SU-DHL-6 (cell line): Measurements from ENCODE around the gene IRF8.

Experiments used
- H2AFZ ChIP-seq: fragments of 200-600 bp; sonication (generic); 2 replicates; pipeline ENCODE4 v1.6.1; 2014; ENCODE audit warnings: low read depth, mild to moderate bottlenecking, moderate library complexity, mixed read lengths, antibody characterized with exemption, low read length; ENCODE audit not compliant: severe bottlenecking
- H3F3A ChIP-seq: fragments of 200-600 bp; shearing (Covaris generic); 2 replicates; pipeline ENCODE4 v1.6.0; 2016; ENCODE audit warnings: antibody characterized with exemption, mild to moderate bottlenecking; ENCODE audit not compliant: insufficient read depth
- H3K27ac ChIP-seq: fragments of 200-600 bp; sonication (generic); 2 replicates; pipeline ENCODE4 v1.5.1; 2016; ENCODE audit warnings: low read depth, mild to moderate bottlenecking, low read length, moderate library complexity, mixed read lengths
- H3K27me3 ChIP-seq: fragments of 200-600 bp; sonication (generic), shearing (Covaris generic); 2 replicates; pipeline ENCODE4 v1.6.0; 2014; ENCODE audit warnings: mild to moderate bottlenecking, low read length
- H3K36me3 ChIP-seq: fragments of 200-600 bp; sonication (generic); 2 replicates; pipeline ENCODE4 v1.6.1; 2014; ENCODE audit warnings: mild to moderate bottlenecking, low read length, mixed read lengths
- H3K4me2 ChIP-seq: fragments of 300-600, 200-600 bp; shearing (Covaris generic), sonication (generic); 2 replicates; pipeline ENCODE4 v1.6.0; 2014; ENCODE audit warnings: low read length, low read depth, mild to moderate bottlenecking; ENCODE audit not compliant: poor library complexity, severe bottlenecking
- H3K4me3 ChIP-seq: fragments of 200-600 bp; sonication (generic); 2 replicates; pipeline ENCODE4 v1.5.1; 2014; ENCODE audit warnings: antibody characterized with exemption, low read length, mild to moderate bottlenecking, mixed read lengths; ENCODE audit not compliant: insufficient read depth, poor library complexity, severe bottlenecking
- H3K79me2 ChIP-seq: fragments of 200-600 bp; sonication (generic); 2 replicates; pipeline ENCODE4 v1.6.1; 2014; ENCODE audit warnings: mild to moderate bottlenecking, low read length, moderate library complexity; ENCODE audit not compliant: insufficient read depth
- H3K9ac ChIP-seq: fragments of 200-600 bp; sonication (generic); 2 replicates; pipeline ENCODE4 v1.7.0; 2014; ENCODE audit warnings: mild to moderate bottlenecking, low read length
- H3K9me2 ChIP-seq: fragments of 200-600 bp; sonication (generic); replicated peaks from 2 replicates; pipeline ENCODE4 v1.6.1; 2014; ENCODE audit warnings: low read length; ENCODE audit not compliant: insufficient read depth
- H3K9me3 ChIP-seq: fragments of 200-600 bp; sonication (generic); 2 replicates; pipeline ENCODE4 v1.6.1; 2014; ENCODE audit warnings: low read length, mixed read lengths; ENCODE audit not compliant: insufficient read depth
- H4K20me1 ChIP-seq: fragments of 200-600 bp; sonication (generic); 2 replicates; pipeline ENCODE4 v1.6.1; 2014; ENCODE audit warnings: low read depth, mild to moderate bottlenecking, antibody characterized with exemption, low read length, moderate library complexity, mixed read lengths
- CTCF ChIP-seq: fragments of 200-600 bp; sonication (generic); IDR thresholded peaks from one replicate; pipeline ENCODE4 v1.5.1; 2017; ENCODE audit warnings: antibody characterized with exemption, mild to moderate bottlenecking, low read length, moderate library complexity; ENCODE audit not compliant: insufficient read depth, poor library complexity, severe bottlenecking
- EZH2phosphoT487 ChIP-seq: fragments of 200-600 bp; sonication (generic), shearing (Covaris generic); conservative IDR thresholded peaks from 2 replicates; pipeline ENCODE4 v1.6.1; 2018; ENCODE audit warnings: mild to moderate bottlenecking, antibody characterized with exemption, low read length, moderate library complexity, mixed read lengths

Gene IRF8

GRCh38 chr16:85914423-85914794 is 15.4 kb downstream of the IRF8 start:
- Histone ChIP-seq H3K79me2 (peaks cover 44% of the 10 kb centered on the region), H3K4me2 (no peak overlapping the region), H3K27me3 (no peaks in the 10 kb centered on the region), H3K9me3 (no peaks in the 10 kb centered on the region), H3K36me3 (peaks cover 48% of the 10 kb centered on the region), H3K9ac (no peak overlapping the region), H3K4me3 (no peak overlapping the region), H3K9me2 (no peaks in the 10 kb centered on the region), H4K20me1 (peaks cover 14% of the 10 kb centered on the region), H3F3A (peaks cover 57% of the 10 kb centered on the region), H3K27ac (no peak overlapping the region; the same call in 1 of the 2 replicates), H2AFZ (no peak overlapping the region)
- TF ChIP-seq CTCF (no peak), EZH2phosphoT487 (no peak)

GRCh38 chr16:85915125-85915845 is 16.3 kb downstream of the IRF8 start:
- TF ChIP-seq EZH2phosphoT487 (no peak), CTCF (no peak)
- H3K36me3 ChIP-seq: peaks cover 50% of the 10 kb centered on the region

GRCh38 chr16:85916141-85916890 is 17.4 kb downstream of the IRF8 start:
- Histone ChIP-seq H3K36me3 (peaks cover 52% of the 10 kb centered on the region), H3K4me3 (no peak overlapping the region), H4K20me1 (peaks cover 14% of the 10 kb centered on the region), H3K9ac (no peak overlapping the region), H3K4me2 (no peak overlapping the region), H3K9me2 (no peaks in the 10 kb centered on the region), H3K79me2 (peaks cover 43% of the 10 kb centered on the region), H3F3A (peaks cover 53% of the 10 kb centered on the region), H3K27ac (peak overlapping the region; percentile 47), H3K9me3 (no peaks in the 10 kb centered on the region), H3K27me3 (no peaks in the 10 kb centered on the region), H2AFZ (no peak overlapping the region)
- TF ChIP-seq CTCF (no peak), EZH2phosphoT487 (no peak)

More at GRCh38 chr16:85915125-85915845, 16.3 kb downstream of the IRF8 start:
- Histone ChIP-seq H2AFZ (no peak overlapping the region), H3K27ac (peak overlapping the region; percentile 47), H3K4me3 (no peak overlapping the region), H3F3A (peaks cover 55% of the 10 kb centered on the region), H3K9me3 (no peaks in the 10 kb centered on the region), H3K79me2 (peaks cover 44% of the 10 kb centered on the region), H4K20me1 (peaks cover 14% of the 10 kb centered on the region), H3K4me2 (no peak overlapping the region), H3K9ac (no peak overlapping the region), H3K9me2 (no peaks in the 10 kb centered on the region), H3K27me3 (no peaks in the 10 kb centered on the region)
